H1 (cell line): ENCODE results near the gene CA10. TPM values are rescaled to one million over a fixed set of nuclear protein-coding genes. Genes with fewer than 3 reads are reported as not detected.

Experiments
- CTCF ChIA-PET: fragments of 300-600 bp; sonication (Branson Sonifier 250); formaldehyde crosslinking; loops from one replicate; lab custom pipeline; 2021; ENCODE audit not compliant: partially characterized antibody; lab: Charles Lee
- POLR2A ChIA-PET: fragments of 300-600 bp; sonication (Branson Sonifier 250); formaldehyde crosslinking; loops from one replicate; lab custom pipeline; 2021; ENCODE audit warnings: inconsistent platforms; ENCODE audit not compliant: partially characterized antibody; lab: Charles Lee
- DNase-seq, 2 experiments: peaks; one replicate each; pipeline versions ENCODE4 v3.0.0 to v3.0.0-alpha.2; 2010 to 2022; ENCODE audit warnings: low spot score in 2 of 2, low read depth in 1 of 2, mixed read lengths in 1 of 2
- FAIRE-seq: peaks from 2 replicates; lab custom pipeline; 2011; peaks lifted over from hg19 to GRCh38; lab: Jason Lieb, UNC
- H2AFZ ChIP-seq: 2 replicates; pipeline ENCODE4 v1.8.1; 2012; ENCODE audit warnings: low read length, inconsistent platforms
- H2AK5ac ChIP-seq: 2 replicates; pipeline ENCODE4 v1.6.1; 2013; ENCODE audit warnings: low read depth, low read length
- H2BK120ac ChIP-seq: replicated peaks from 2 replicates; pipeline ENCODE3; 2013; ENCODE audit warnings: low read depth, low read length, inconsistent platforms
- H2BK12ac ChIP-seq: 2 replicates; pipeline ENCODE4 v1.6.1; 2013; ENCODE audit warnings: low read depth, low read length
- H2BK15ac ChIP-seq: 2 replicates; pipeline ENCODE4 v1.6.1; 2013; ENCODE audit warnings: low read length
- H2BK20ac ChIP-seq: 2 replicates; pipeline ENCODE4 v1.6.1; 2013; ENCODE audit warnings: low read length
- H2BK5ac ChIP-seq: 2 replicates; pipeline ENCODE4 v1.6.1; 2013; ENCODE audit warnings: low read depth, low read length
- H3K14ac ChIP-seq: 2 replicates; pipeline ENCODE4 v1.6.1; 2013; ENCODE audit warnings: inconsistent platforms; ENCODE audit not compliant: insufficient read length
- H3K18ac ChIP-seq: 2 replicates; pipeline ENCODE4 v1.6.1; 2013; ENCODE audit warnings: low read length; ENCODE audit errors: extremely low read depth
- H3K23ac ChIP-seq: 2 replicates; pipeline ENCODE4 v1.6.1; 2013; ENCODE audit warnings: inconsistent platforms; ENCODE audit not compliant: insufficient read length
- H3K23me2 ChIP-seq: 2 replicates; pipeline ENCODE4 v1.6.1; 2013; ENCODE audit warnings: low read depth, low read length
- H3K27ac ChIP-seq: 2 replicates; pipeline ENCODE4 v1.6.1; 2011; ENCODE audit warnings: low read depth, low read length, inconsistent platforms
- H3K27me3 ChIP-seq, 4 experiments: replicated peaks in 1 of 4; 1 replicate in 1 of 4; 2 replicates in 3 of 4; pipeline versions ENCODE4 v1.6.1 to v1.8.1; 2011 to 2013; ENCODE audit warnings: low read length in 3 of 4, mild to moderate bottlenecking in 3 of 4, inconsistent platforms in 2 of 4, mixed read lengths in 2 of 4, moderate library complexity in 1 of 4; ENCODE audit not compliant: control insufficient read depth in 3 of 4, insufficient read depth in 3 of 4; ENCODE audit errors: extremely low read depth in 1 of 4
- H3K36me3 ChIP-seq, 4 experiments: 2 replicates each; pipeline versions ENCODE4 v1.6.1 to v1.8.1; 2011 to 2013; ENCODE audit warnings: mild to moderate bottlenecking in 4 of 4, low read length in 3 of 4, moderate library complexity in 2 of 4, control low read depth in 1 of 4, inconsistent platforms in 1 of 4; ENCODE audit not compliant: insufficient read depth in 4 of 4, control insufficient read depth in 2 of 4
- H3K4ac ChIP-seq: replicated peaks from 2 replicates; pipeline ENCODE3; 2013; ENCODE audit warnings: low read length, low read depth, mixed read lengths, inconsistent platforms; ENCODE audit not compliant: insufficient read length
- H3K4me1 ChIP-seq, 4 experiments: replicated peaks in 1 of 4; 1 replicate in 1 of 4; 2 replicates in 3 of 4; pipeline versions ENCODE4 v1.6.1 to v1.8.1; 2011 to 2013; ENCODE audit warnings: low read length in 3 of 4, inconsistent platforms in 2 of 4, mixed read lengths in 1 of 4; ENCODE audit not compliant: insufficient read depth in 4 of 4, control insufficient read depth in 3 of 4
- H3K4me2 ChIP-seq, 2 experiments: 2 replicates each; pipeline versions ENCODE4 v1.6.1 to v1.8.1; 2011 to 2013; ENCODE audit warnings: low read depth in 2 of 2, low read length in 2 of 2, control low read depth in 1 of 2, inconsistent platforms in 1 of 2, mild to moderate bottlenecking in 1 of 2; ENCODE audit not compliant: insufficient read depth in 1 of 2
- H3K4me3 ChIP-seq, 4 experiments: fragments of 200-600, 300-600 bp in 1 of 4; sonication (generic), shearing (Covaris generic), sonication (Bioruptor Twin) in 1 of 4; 2 replicates each; pipeline versions ENCODE4 v1.5.1 to v1.8.1; 2011 to 2016; ENCODE audit warnings: low read length in 4 of 4, low read depth in 3 of 4, control low read depth in 2 of 4, inconsistent platforms in 2 of 4, mild to moderate bottlenecking in 2 of 4, mixed read lengths in 1 of 4, moderate library complexity in 1 of 4; ENCODE audit not compliant: insufficient read depth in 2 of 4; ENCODE audit errors: extremely low read depth in 1 of 4
- H3K56ac ChIP-seq: replicated peaks from 2 replicates; pipeline ENCODE3; 2013; ENCODE audit warnings: low read depth, mild to moderate bottlenecking, mixed read lengths, low read length, inconsistent platforms; ENCODE audit not compliant: insufficient read length
- H3K79me1 ChIP-seq: 2 replicates; pipeline ENCODE4 v1.6.1; 2013; ENCODE audit warnings: low read depth, low read length, control low read depth
- H3K79me2 ChIP-seq, 2 experiments: 2 replicates each; pipeline versions ENCODE4 v1.6.1 to v1.8.1; 2012 to 2013; ENCODE audit warnings: low read length in 2 of 2, mild to moderate bottlenecking in 2 of 2, inconsistent platforms in 1 of 2; ENCODE audit not compliant: insufficient read depth in 2 of 2, control insufficient read depth in 1 of 2
- H3K9ac ChIP-seq, 4 experiments: replicated peaks in 1 of 4; 1 replicate in 1 of 4; 2 replicates in 3 of 4; pipeline versions ENCODE4 v1.6.1 to v1.8.1; 2011 to 2013; ENCODE audit warnings: low read depth in 3 of 4, low read length in 3 of 4, control low read depth in 2 of 4, mild to moderate bottlenecking in 2 of 4, moderate library complexity in 2 of 4, inconsistent platforms in 1 of 4; ENCODE audit errors: extremely low read depth in 1 of 4
- H3K9me3 ChIP-seq, 2 experiments: 2 replicates each; pipeline versions ENCODE4 v1.6.1 to v1.8.1; 2012 to 2013; ENCODE audit warnings: mild to moderate bottlenecking in 2 of 2, moderate library complexity in 2 of 2, control low read depth in 1 of 2, inconsistent platforms in 1 of 2, low read depth in 1 of 2, low read length in 1 of 2, mixed read lengths in 1 of 2; ENCODE audit not compliant: insufficient read depth in 2 of 2
- H4K20me1 ChIP-seq, 2 experiments: replicated peaks in 1 of 2; 2 replicates each; pipeline versions ENCODE3 to v1.8.1; 2011 to 2013; ENCODE audit warnings: inconsistent platforms in 2 of 2, low read length in 2 of 2, mild to moderate bottlenecking in 1 of 2; ENCODE audit not compliant: insufficient read depth in 2 of 2, control insufficient read depth in 1 of 2
- H4K5ac ChIP-seq: 2 replicates; pipeline ENCODE4 v1.6.1; 2013; ENCODE audit warnings: low read length, low read depth, mixed read lengths, inconsistent platforms; ENCODE audit not compliant: insufficient read length
- H4K8ac ChIP-seq: 2 replicates; pipeline ENCODE4 v1.8.0; 2013; ENCODE audit warnings: mild to moderate bottlenecking, moderate library complexity, low read length, inconsistent platforms; ENCODE audit not compliant: insufficient read depth; ENCODE audit errors: extremely low read depth
- H4K91ac ChIP-seq: replicated peaks from 2 replicates; pipeline ENCODE3; 2013; ENCODE audit warnings: low read length, mixed read lengths, inconsistent platforms; ENCODE audit not compliant: insufficient read length
- HDAC6 ChIP-seq: IDR thresholded peaks from one replicate; pipeline ENCODE4 v1.7.1; 2012; ENCODE audit warnings: low read depth, mild to moderate bottlenecking, inconsistent platforms, low read length, moderate library complexity
- SIX5 ChIP-seq: IDR thresholded peaks from 2 replicates; pipeline ENCODE4 v1.6.1; 2011; ENCODE audit warnings: mild to moderate bottlenecking, low read depth, low read length
- WGBS, 2 experiments: shearing (Covaris generic) in 1 of 2; methylation state at CpG; one replicate each; pipeline versions ENCODE4 v1.1.6 to v1.1.7; 2013 to 2015; ENCODE audit warnings: low lambda C conversion rate in 2 of 2, mixed read lengths in 2 of 2, inconsistent platforms in 1 of 2, low coverage in 1 of 2, missing lambda C conversion rate in 1 of 2; ENCODE audit not compliant: insufficient replicate concordance in 2 of 2, insufficient coverage in 1 of 2, insufficient read length in 1 of 2; ENCODE audit errors: extremely low coverage in 1 of 2, missing lambda C conversion rate in 1 of 2; 5-methylcytosine and 5-hydroxymethylcytosine counted together
- polyA plus RNA-seq, 7 experiments: library from polyadenylated mRNA; depleted of rRNA in 3 of 7; stranded (reverse) in 5 of 7; unstranded in 2 of 7; fragments of >200 nt in 5 of 7; fragments of 200-250 nt in 2 of 7; gene quantifications; 1 replicate in 5 of 7; 2 replicates in 1 of 7; 4 replicates in 1 of 7; pipeline versions ENCODE4 v1.2.1 to v1.2.3, GENCODE V29; 2011 to 2013; ENCODE audit warnings: missing spikeins in 2 of 7, mixed read lengths in 2 of 7
- total RNA-seq: library from RNA; stranded (reverse); fragmentation: NEBNext Ultra II Directional; extraction: Animal tissue kit (Norgen Biotek cat#: 25700); gene quantifications from 2 replicates; pipeline ENCODE4 v1.2.1, GENCODE V29; 2021

Gene CA10
- total and polyA plus RNA-seq, 2 of the 8 experiments (the other 6 are each of a cell fraction or from before 2014, with no cell fraction given), result 0.60 to 0.63 TPM

- TF ChIP-seq SIX5, result no peak
Observed at GRCh38 chr17:51761105-51761504, 397.4 kb downstream of the CA10 start (continued).

GRCh38 chr17:51759260-51759659, 399.3 kb downstream of the CA10 start:
- DNase-seq (no peak), FAIRE-seq (no peak)
- Histone ChIP-seq H2BK15ac (no peak overlapping the region), H3K4me1 (no peaks in the 10 kb centered on the region), H2BK5ac (no peak overlapping the region), H4K5ac (no peak overlapping the region), H3K27me3 (no peaks in the 10 kb centered on the region), H3K79me2 (no peaks in the 10 kb centered on the region), H2BK20ac (no peak overlapping the region), H2BK12ac (no peak overlapping the region), H3K56ac (no peak overlapping the region), H3K18ac (no peak overlapping the region), H3K79me1 (no peaks in the 10 kb centered on the region), H2AFZ (no peak overlapping the region), H3K4ac (no peak overlapping the region), H2AK5ac (no peak overlapping the region), H4K20me1 (no peaks in the 10 kb centered on the region), H3K27ac (no peak overlapping the region), H3K14ac (no peak overlapping the region), H3K23ac (no peak overlapping the region), H3K4me2 (no peak overlapping the region), H4K8ac (no peak overlapping the region), H3K23me2 (no peaks in the 10 kb centered on the region), H3K9ac (no peak overlapping the region), H3K4me3 (no peak overlapping the region), H4K91ac (no peak overlapping the region), H3K9me3 (no peaks in the 10 kb centered on the region), H2BK120ac (no peak overlapping the region), H3K36me3 (no peaks in the 10 kb centered on the region)
- 91% methylated on average over 1 of the region's 1 CpG; no CpG with 5 or more reads in 1 of the 2 experiments for WGBS, 2 experiments
- POLR2A ChIA-PET, result no interaction called here
- CTCF ChIA-PET, result no interaction called here
- no peak for TF ChIP-seq HDAC6
